Heart left ventricle (tissue), 13 donors: ENCODE data around the gene PIPOX.

Experiments used
- CTCF ChIP-seq, 12 donors: fragments of 200-600 bp; sonication (generic) in 4 of 12; IDR thresholded peaks; one replicate each; pipeline versions ENCODE4 v1.5.0 to v1.8.0; 2018 to 2022; ENCODE audit warnings: antibody characterized with exemption in 12 of 12, mild to moderate bottlenecking in 5 of 12
- POLR2A ChIP-seq, 2 donors: fragments of 450-650 bp; IDR thresholded peaks; one replicate each; pipeline ENCODE4 v1.6.1; 2017; ENCODE audit warnings: antibody characterized with exemption in 2 of 2, mild to moderate bottlenecking in 2 of 2, moderate library complexity in 2 of 2
- donor health status: ischemic (EF 13 %, LVEDD 7.1; RV severe dilation, severe dysfunction).
- donor health status: DM: no; HTN: yes; CAD: no.
- donor health status: DM: no; HTN: no; CAD: no.
- donor health status: ischemic (EF 25% LVEDD 6.9; RV normal size, moderate dysfunction).
- donor health status: ischemic (EF 25% LVEDD 5.7; RV mildly dilated, moderate dysfunction).
- donor health status: ischemic (EF 35%, LVEDD 5.7; RV mildly dilated, moderate dysfunction).
- donor health status: nonischemic (EF 11% LVEDD 7.7; RV severe dilation, severe dysfunction).
- donor health status: DM: yes; HTN: yes; CAD: no.
- donor health status: PGD.
- donor health status: ischemic (EF 29% LVEDD 5.4; RV normal size, mild dysfunction).
- donor health status: nonischemic (EF 23%, LVEDD 6.1; RV moderate dilation, normal function).

DNA sequence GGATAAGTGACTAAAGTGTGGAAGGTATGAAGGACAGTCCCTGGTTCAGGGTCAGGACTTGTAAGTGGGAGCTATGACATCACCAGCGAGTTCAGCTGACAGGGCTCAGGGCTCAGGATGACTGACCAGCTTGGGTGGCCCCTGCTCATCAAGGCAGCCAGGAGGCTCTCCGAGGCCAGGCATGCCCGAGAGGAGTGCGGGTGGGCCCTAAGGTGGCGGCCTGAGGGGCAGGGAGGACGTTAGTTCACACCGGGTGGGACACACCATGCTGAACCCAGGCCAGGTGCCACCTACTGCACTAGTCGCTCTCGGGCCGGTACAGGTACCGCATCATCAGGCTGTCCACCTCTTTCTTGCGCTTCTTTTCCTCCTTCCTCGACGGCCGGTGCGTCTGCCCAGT, 36.5 kb downstream of the PIPOX start:
- no peak for TF ChIP-seq CTCF (IDR thresholded peaks at IDR 0.05)
- TF ChIP-seq POLR2A (IDR thresholded peaks at IDR 0.05): no peak
